Parathyroid adenoma (tissue), 2 donors: ENCODE results near the gene THOP1.

Experiments
- H2AFZ ChIP-seq: fragments of 300-600 bp; sonication (generic); one replicate; pipeline ENCODE4 v1.7.0; 2017; ENCODE audit warnings: antibody characterized with exemption, mild to moderate bottlenecking
- H3K27ac ChIP-seq: fragments of 300-600 bp; sonication (generic); one replicate; pipeline ENCODE4 v1.7.0; 2017
- H3K27me3 ChIP-seq: fragments of 300-600 bp; sonication (generic); one replicate; pipeline ENCODE4 v1.7.0; 2017; ENCODE audit warnings: low read length; ENCODE audit not compliant: control insufficient read depth, insufficient read depth
- H3K36me3 ChIP-seq: fragments of 300-600 bp; sonication (generic); one replicate; pipeline ENCODE4 v1.7.0; 2017; ENCODE audit warnings: low read length; ENCODE audit not compliant: control insufficient read depth, insufficient read depth
- H3K4me1 ChIP-seq: fragments of 300-600 bp; sonication (generic); one replicate; pipeline ENCODE4 v1.7.0; 2017; ENCODE audit warnings: control low read depth
- H3K4me2 ChIP-seq: fragments of 300-600 bp; sonication (generic); one replicate; pipeline ENCODE4 v1.7.0; 2017; ENCODE audit warnings: low read length
- H3K4me3 ChIP-seq: fragments of 300-600 bp; sonication (generic); one replicate; pipeline ENCODE4 v1.7.0; 2017; ENCODE audit warnings: low read depth, low read length
- H3K79me2 ChIP-seq: fragments of 300-600 bp; sonication (generic); one replicate; pipeline ENCODE4 v1.7.0; 2017; ENCODE audit warnings: control low read depth
- H3K9ac ChIP-seq: fragments of 300-600 bp; sonication (generic); one replicate; pipeline ENCODE4 v1.7.0; 2017; ENCODE audit warnings: mild to moderate bottlenecking
- H3K9me3 ChIP-seq: fragments of 300-600 bp; sonication (generic); one replicate; pipeline ENCODE4 v1.7.0; 2017; ENCODE audit warnings: low read length; ENCODE audit not compliant: control insufficient read depth
- CTCF ChIP-seq: fragments of 300-600 bp; sonication (generic); IDR thresholded peaks from one replicate; pipeline ENCODE4 v1.7.0; 2017; ENCODE audit warnings: antibody characterized with exemption, mild to moderate bottlenecking
- donor health status: primary hyperparathyroidism.

THOP1 gene

DNA sequence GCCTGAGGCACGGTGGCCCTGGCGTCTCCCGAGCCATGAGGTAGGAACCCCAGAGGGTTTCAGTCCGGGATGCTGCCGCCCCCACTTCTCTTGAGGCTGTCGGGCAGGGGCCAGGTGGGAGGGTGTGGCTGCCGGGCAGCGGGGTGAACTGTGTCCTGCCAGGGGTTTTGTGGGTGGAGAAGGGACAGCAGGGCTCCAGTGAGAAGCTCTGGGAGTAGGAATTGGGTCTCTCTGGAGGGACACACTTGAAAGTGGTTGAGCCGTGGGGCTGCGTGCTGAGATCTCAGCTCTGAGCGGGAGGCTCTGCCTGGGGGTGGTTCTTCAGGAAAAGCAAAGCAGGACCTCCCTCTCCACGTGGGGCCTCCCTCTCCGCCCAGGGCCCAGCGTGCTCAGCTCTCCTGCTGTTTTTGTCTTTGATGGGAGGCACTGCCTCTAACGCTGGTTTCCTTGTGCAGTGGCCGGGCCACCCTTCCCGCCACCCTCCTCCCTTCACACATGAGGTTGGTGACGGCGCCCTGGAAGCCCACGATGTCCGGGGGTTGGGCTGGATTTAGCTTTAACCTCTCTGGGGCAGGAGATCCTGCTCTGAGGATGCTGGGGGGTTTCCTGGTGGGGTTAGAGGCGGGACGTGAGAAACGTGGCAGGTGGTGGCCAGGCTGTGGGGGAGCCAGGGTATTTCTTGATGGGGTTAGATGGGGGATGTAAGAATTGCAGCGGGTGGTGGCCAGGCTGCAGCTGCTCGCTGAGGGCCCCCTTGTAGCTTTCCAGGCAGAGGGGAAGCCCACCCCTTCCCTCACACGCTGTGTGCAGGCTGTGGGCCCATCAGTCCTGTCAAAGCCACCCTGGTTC lies 19.1 kb downstream of the THOP1 start:
- Histone ChIP-seq H3K79me2 (no peaks in the 10 kb centered on the region), H3K4me1 (no peaks in the 10 kb centered on the region), H3K27ac (no peak overlapping the region), H3K9me3 (no peaks in the 10 kb centered on the region), H2AFZ (no peak overlapping the region), H3K36me3 (no peaks in the 10 kb centered on the region), H3K4me2 (no peak overlapping the region), H3K4me3 (no peak overlapping the region), H3K9ac (no peak overlapping the region), H3K27me3 (no peaks in the 10 kb centered on the region)
- no peak for TF ChIP-seq CTCF

DNA sequence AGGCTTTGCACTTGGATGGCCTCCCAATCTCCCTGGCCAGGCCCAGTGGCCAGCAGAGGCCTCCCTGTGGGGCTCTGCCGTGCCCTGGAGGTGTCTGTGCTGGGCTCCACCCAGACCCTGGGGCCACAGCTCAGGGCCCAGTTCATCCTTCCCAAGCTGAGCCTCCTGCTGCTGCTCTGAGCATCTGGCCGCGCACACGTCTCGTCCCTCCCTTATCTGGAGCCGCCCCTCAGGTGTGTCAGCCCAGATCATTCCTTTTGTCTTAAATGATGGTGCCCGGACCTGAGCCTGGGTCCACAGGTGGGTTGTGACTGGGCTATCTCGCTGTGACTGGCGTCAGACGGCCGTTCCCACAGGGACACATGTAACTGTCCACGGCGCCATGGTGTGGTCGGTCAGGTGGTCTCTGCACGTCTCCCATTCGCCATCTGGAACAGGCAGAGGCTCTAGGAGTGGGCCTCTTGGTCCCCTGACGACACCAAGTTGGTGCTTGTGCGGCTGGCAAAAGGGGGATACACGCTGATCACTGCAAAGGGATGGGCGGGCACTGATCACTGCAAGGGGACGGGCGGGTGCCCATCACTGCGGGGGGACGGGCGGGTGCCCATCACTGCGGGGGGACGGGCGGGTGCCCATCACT lies 20.1 kb downstream of the THOP1 start:
- Histone ChIP-seq H3K4me2 (no peak overlapping the region), H3K27ac (no peak overlapping the region), H3K27me3 (no peaks in the 10 kb centered on the region), H3K4me3 (no peak overlapping the region), H3K9ac (no peak overlapping the region), H3K9me3 (no peaks in the 10 kb centered on the region), H3K79me2 (no peaks in the 10 kb centered on the region), H3K36me3 (no peaks in the 10 kb centered on the region), H2AFZ (no peak overlapping the region), H3K4me1 (no peaks in the 10 kb centered on the region)
- no peak for TF ChIP-seq CTCF

DNA sequence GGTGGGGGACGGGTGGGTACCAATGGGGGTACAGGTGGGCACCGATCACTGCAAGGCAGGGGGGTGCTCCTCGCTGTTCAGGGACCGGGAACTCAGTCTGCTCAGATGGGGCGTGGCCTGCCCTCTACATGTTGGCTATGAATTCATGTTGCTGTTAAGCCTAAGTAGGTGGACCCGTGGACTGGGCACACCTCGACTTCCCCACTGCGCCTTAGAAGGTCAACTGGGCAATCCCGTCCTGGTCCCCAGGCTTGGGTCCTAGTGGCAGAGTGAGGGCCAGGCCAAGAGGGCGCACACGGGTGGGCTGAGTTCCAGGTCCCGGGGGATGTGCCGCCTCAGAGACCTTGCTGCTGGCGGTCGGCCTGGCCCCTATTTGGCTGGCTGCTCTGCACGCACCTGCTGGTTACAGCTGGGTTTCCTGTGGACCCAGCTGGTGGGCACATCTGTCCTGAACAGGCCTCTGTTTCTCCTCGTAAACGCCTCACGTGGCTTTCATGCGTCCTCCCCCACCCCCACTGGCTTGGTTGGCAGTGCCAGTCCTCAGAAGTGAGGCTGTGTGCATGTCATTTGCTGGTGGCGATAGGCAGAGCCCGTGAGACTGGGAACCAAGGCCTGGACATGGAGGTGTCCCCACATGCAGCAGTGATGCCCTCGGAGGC lies 20.8 kb downstream of the THOP1 start:
- TF ChIP-seq CTCF, result no peak
- Histone ChIP-seq H3K27me3 (no peaks in the 10 kb centered on the region), H3K79me2 (no peaks in the 10 kb centered on the region), H3K9ac (no peak overlapping the region), H3K4me1 (no peaks in the 10 kb centered on the region), H3K4me2 (no peak overlapping the region), H3K36me3 (no peaks in the 10 kb centered on the region), H2AFZ (no peak overlapping the region), H3K27ac (no peak overlapping the region), H3K9me3 (no peaks in the 10 kb centered on the region), H3K4me3 (no peak overlapping the region)

DNA sequence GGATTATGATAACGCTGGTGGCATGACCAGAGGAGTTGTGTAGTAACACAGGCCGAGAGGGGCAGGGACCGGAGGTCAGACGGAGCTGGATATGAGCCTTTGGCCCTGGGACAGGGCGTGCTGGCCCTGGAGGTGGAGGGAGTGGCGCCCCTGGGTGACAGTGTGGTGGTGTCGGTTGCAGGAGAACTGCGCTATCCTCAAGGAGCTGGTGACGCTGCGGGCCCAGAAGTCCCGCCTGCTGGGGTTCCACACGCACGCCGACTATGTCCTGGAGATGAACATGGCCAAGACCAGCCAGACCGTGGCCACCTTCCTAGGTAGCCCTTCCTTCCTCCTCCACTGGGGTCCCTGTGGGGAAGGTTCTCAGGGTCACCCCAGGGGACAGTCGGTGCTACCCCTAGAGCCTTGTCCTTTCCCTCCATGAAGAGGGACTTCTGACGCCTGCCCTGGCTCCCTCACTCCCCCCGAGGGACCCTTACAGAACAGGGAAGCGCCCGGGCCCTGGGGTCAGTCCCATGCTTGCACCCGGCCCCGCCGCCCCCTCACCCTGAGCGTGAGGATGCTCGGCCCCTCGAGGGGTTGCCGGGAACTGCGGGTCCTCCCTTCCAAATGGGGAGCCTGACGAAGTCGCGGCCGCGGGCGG lies 21.6 kb downstream of the THOP1 start:
- Histone ChIP-seq H3K79me2 (no peaks in the 10 kb centered on the region), H2AFZ (no peak overlapping the region), H3K27me3 (no peaks in the 10 kb centered on the region), H3K4me3 (no peak overlapping the region), H3K36me3 (no peaks in the 10 kb centered on the region), H3K9ac (no peak overlapping the region), H3K27ac (no peak overlapping the region), H3K9me3 (no peaks in the 10 kb centered on the region), H3K4me1 (no peaks in the 10 kb centered on the region), H3K4me2 (no peak overlapping the region)
- no peak for TF ChIP-seq CTCF
